Measurements from ENCODE around the gene RBP4.

GRCh38 chr10:93593254-93593653 is 7.8 kb downstream of the RBP4 start:
- TF ChIP-seq POLR2A (IDR thresholded peaks at IDR 0.05): no peak
- no peak for TF ChIP-seq CTCF (IDR thresholded peaks at IDR 0.05)

Data from adrenal gland (tissue), 5 donors.